K562 (cell line): Measurements from ENCODE around the gene PDE6B. TPM values are rescaled to one million over a fixed set of nuclear protein-coding genes. Genes with fewer than 3 reads are reported as not detected.

Source experiments
- ATAC-seq: fragments of 200-7000 bp; cut with Tn5 transposase; 3 replicates; pipeline ENCODE4 v1.9.1; 2020; ENCODE audit warnings: moderate library complexity
- BruUV-seq: library from RNA; stranded (reverse); fragments of 400-500 nt; replicated peaks from 2 replicates; lab custom pipeline; 2021; lab: Mats Ljungman, UMichigan
- CTCF ChIA-PET: fragments of 300-600 bp; formaldehyde crosslinking; extraction: SDS; loops from one replicate; lab custom pipeline; 2021; ENCODE audit warnings: low intra/inter-chr PET ratio; lab: Yijun Ruan, JAX
- POLR2A ChIA-PET: fragments of 300-600, 350-650 bp; sonication (Branson Sonifier 250); formaldehyde crosslinking; extraction: SDS; loops from one replicate; lab custom pipeline; 2021; ENCODE audit warnings: antibody characterized with exemption, inconsistent platforms; lab: Yijun Ruan, JAX
- DNase-seq, 4 experiments: peaks; one replicate each; pipeline versions ENCODE4 v3.0.0 to v3.0.0-alpha.2; 2011 to 2018; ENCODE audit warnings: low spot score in 3 of 4, mixed read lengths in 3 of 4; ENCODE audit errors: extremely low read depth in 1 of 4
- FAIRE-seq: peaks from 2 replicates; lab custom pipeline; 2011; peaks lifted over from hg19 to GRCh38; lab: Jason Lieb, UNC
- H2AFZ ChIP-seq: 2 replicates; pipeline ENCODE4 v1.6.0; 2011; ENCODE audit warnings: low read depth, low read length, control low read depth, inconsistent platforms
- H3K27ac ChIP-seq: fragments of 200-600 bp; 3 replicates; pipeline ENCODE4 v1.8.0; 2011; ENCODE audit warnings: low read depth, mild to moderate bottlenecking, control low read depth, inconsistent platforms, low read length, moderate library complexity, mixed read lengths; ENCODE audit errors: extremely low read depth
- H3K27me3 ChIP-seq, 2 experiments: fragments of 300-600 bp in 1 of 2; 2 replicates in 1 of 2; 3 replicates in 1 of 2; pipeline versions ENCODE4 v1.6.0 to v1.8.0; 2011; ENCODE audit warnings: inconsistent platforms in 2 of 2, low read length in 2 of 2, mild to moderate bottlenecking in 1 of 2, mixed read lengths in 1 of 2, moderate library complexity in 1 of 2; ENCODE audit not compliant: control insufficient read depth in 2 of 2, insufficient read depth in 2 of 2
- H3K36me3 ChIP-seq: fragments of 300-600 bp; 3 replicates; pipeline ENCODE4 v1.8.0; 2011; ENCODE audit warnings: mild to moderate bottlenecking, low read length, inconsistent platforms; ENCODE audit not compliant: control insufficient read depth, insufficient read depth
- H3K4me1 ChIP-seq, 2 experiments: fragments of 200-600 bp in 1 of 2; replicated peaks in 1 of 2; 2 replicates in 1 of 2; 3 replicates in 1 of 2; pipeline versions ENCODE4 v1.5.1 to v1.8.0; 2011; ENCODE audit warnings: inconsistent platforms in 2 of 2, low read length in 2 of 2, mild to moderate bottlenecking in 1 of 2, mixed read lengths in 1 of 2, moderate library complexity in 1 of 2; ENCODE audit not compliant: control insufficient read depth in 2 of 2, insufficient read depth in 2 of 2
- H3K4me2 ChIP-seq: 2 replicates; pipeline ENCODE4 v1.6.1; 2011; ENCODE audit warnings: low read length, control low read depth, inconsistent platforms, mixed read lengths; ENCODE audit not compliant: insufficient read depth
- H3K4me3 ChIP-seq: fragments of 200-600 bp; sonication (generic), shearing (Covaris generic); 2 replicates; pipeline ENCODE4 v1.5.1; 2016; ENCODE audit warnings: control low read depth, inconsistent platforms
- H3K79me2 ChIP-seq: fragments of 200-600 bp; 3 replicates; pipeline ENCODE4 v1.8.0; 2011; ENCODE audit warnings: low read length, inconsistent platforms; ENCODE audit not compliant: control insufficient read depth, insufficient read depth
- H3K9ac ChIP-seq, 2 experiments: 2 replicates each; pipeline versions ENCODE4 v1.6.0 to v1.6.1; 2011; ENCODE audit warnings: low read depth in 2 of 2, low read length in 2 of 2, control low read depth in 1 of 2, inconsistent platforms in 1 of 2, mild to moderate bottlenecking in 1 of 2, mixed read lengths in 1 of 2; ENCODE audit not compliant: insufficient read depth in 1 of 2
- H3K9me1 ChIP-seq: one replicate; pipeline ENCODE4 v1.6.0; 2011; ENCODE audit warnings: inconsistent platforms, mild to moderate bottlenecking, low read length, moderate library complexity; ENCODE audit not compliant: control insufficient read depth, insufficient read depth
- H3K9me3 ChIP-seq: replicated peaks from 2 replicates; pipeline ENCODE4 v1.5.1; 2011; ENCODE audit warnings: low read depth, low read length, inconsistent platforms; ENCODE audit not compliant: control insufficient read depth, insufficient read depth
- H4K20me1 ChIP-seq: replicated peaks from 2 replicates; pipeline ENCODE4 v1.6.1; 2011; ENCODE audit warnings: low read length, inconsistent platforms, mixed read lengths; ENCODE audit not compliant: control insufficient read depth, insufficient read depth
- BRCA1 ChIP-seq, 2 experiments: fragments of 450-650 bp in 1 of 2; sonication (generic) in 1 of 2; formaldehyde crosslinking in 1 of 2; IDR thresholded peaks; 2 replicates each; pipeline versions ENCODE4 v1.5.0 to v1.6.1; 2017 to 2020; ENCODE audit warnings: mild to moderate bottlenecking in 1 of 2, missing genetic modification reagents in 1 of 2
- CCNT2 ChIP-seq: IDR thresholded peaks from 2 replicates; pipeline ENCODE4 v1.6.1; 2011; ENCODE audit warnings: borderline replicate concordance, low read depth, mild to moderate bottlenecking, moderate library complexity, mixed read lengths, low read length; ENCODE audit not compliant: insufficient read length; ENCODE audit errors: extremely low read depth
- JUND ChIP-seq, 2 experiments: IDR thresholded peaks; 2 replicates in 1 of 2; 3 replicates in 1 of 2; pipeline ENCODE4 v1.6.1; 2011; ENCODE audit warnings: borderline replicate concordance in 2 of 2, low read depth in 2 of 2, low read length in 2 of 2, improper control_type of control experiment in 1 of 2, missing biosample characterization in 1 of 2, missing genetic modification characterization in 1 of 2, missing genetic modification reagents in 1 of 2
- RBM39 ChIP-seq: fragments of 200-400 bp; formaldehyde crosslinking; optimal IDR thresholded peaks from 2 replicates; pipeline ENCODE3; 2018; ENCODE audit warnings: low read depth, low read length
- TAF7 ChIP-seq: fragments of 450-650 bp; IDR thresholded peaks from 2 replicates; pipeline ENCODE4 v1.6.1; 2016; ENCODE audit warnings: missing genetic modification characterization, missing compliant biosample characterization
- ZKSCAN8 ChIP-seq: fragments of 200-800 bp; sonication (Bioruptor generic); IDR thresholded peaks from 2 replicates; pipeline ENCODE4 v1.6.1; 2016; ENCODE audit warnings: missing genetic modification characterization, missing compliant biosample characterization
- ZNF165 ChIP-seq: fragments of 250-450 bp; sonication (Bioruptor Pico); IDR thresholded peaks from 2 replicates; pipeline ENCODE4 v1.4.0; 2020; ENCODE audit warnings: borderline replicate concordance
- ZNF212 ChIP-seq: fragments of 450-650 bp; formaldehyde crosslinking; IDR thresholded peaks from 2 replicates; pipeline ENCODE4 v1.4.0; 2020; ENCODE audit warnings: mild to moderate bottlenecking
- ZNF282 ChIP-seq: sonication (generic); formaldehyde crosslinking; IDR thresholded peaks from 2 replicates; pipeline ENCODE4 v1.8.1; 2023; ENCODE audit warnings: missing genetic modification reagents
- WGBS: fragments of 100-300 bp; shearing (Covaris generic); methylation state at CpG from one replicate; pipeline ENCODE4 v1.1.6; 2016; ENCODE audit warnings: low coverage, mixed read lengths; ENCODE audit not compliant: insufficient coverage; ENCODE audit errors: missing lambda C conversion rate; 5-methylcytosine and 5-hydroxymethylcytosine counted together
- in situ Hi-C: fragments of 300-500 bp; cut with MboI; formaldehyde crosslinking; loops from 4 replicates; pipeline ENCODE4 v1.15.0; 2018; ENCODE audit warnings: inconsistent platforms, mixed read lengths
- intact Hi-C: fragments of 100-400 bp; cut with micrococcal nuclease; formaldehyde crosslinking; loops from 2 replicates; pipeline ENCODE4 v1.14.2; 2022
- polyA plus RNA-seq, 8 experiments: library from polyadenylated mRNA; depleted of rRNA in 4 of 8; stranded (reverse) in 5 of 8; unstranded in 3 of 8; fragments of >200 nt; fragmentation: Nextera tagmentation in 2 of 8; fragmentation: Illumina TruSeq in 1 of 8; extraction: Ambion mirVana in 2 of 8; extraction: Trizol in 1 of 8; gene quantifications; 2 replicates each; pipeline versions ENCODE4 v1.2.1 to v1.2.3, GENCODE V29; 2011 to 2014; ENCODE audit warnings: inconsistent platforms in 1 of 8, missing spikeins in 1 of 8
- total RNA-seq, 7 experiments: library from RNA; depleted of rRNA in 6 of 7; stranded (reverse); fragments of >200 nt in 6 of 7; fragmentation: Illumina TruSeq in 2 of 7; extraction: Trizol in 2 of 7; gene quantifications; 2 replicates each; pipeline versions ENCODE4 v1.2.1 to v1.2.3, GENCODE V29; 2011 to 2021; ENCODE audit warnings: low replicate concordance in 1 of 7
- TF ChIP-seq, protein P1 (sequence below), 2 experiments: fragments of 450-650 bp; conservative IDR thresholded peaks; 2 replicates each; pipeline ENCODE4 v1.6.1; 2017; ENCODE audit warnings: mild to moderate bottlenecking in 2 of 2, moderate library complexity in 2 of 2

The PDE6B gene
- total and polyA plus RNA-seq, 9 of the 15 experiments (the other 6 are each of a cell fraction or from before 2014, with no cell fraction given): 0.04 TPM; not detected in 8

GRCh38 chr4:578451-579443 is 46.6 kb upstream of the PDE6B start:
- peaks cover 0 to 18% of the 10 kb centered on the region in 2 experiments; a peak in 2 of 5 replicates for H3K4me1 ChIP-seq
- WGBS: 2% methylated on average over 32 of the region's 32 CpGs
- no peak overlapping the region for H3K4me2 ChIP-seq
- H3K27ac ChIP-seq: no peak overlapping the region
- intact Hi-C loops (no loop called here), in situ Hi-C loops (no loop called here)
- no peak overlapping the region for H2AFZ ChIP-seq
- H4K20me1 ChIP-seq: no peaks in the 10 kb centered on the region
- ChIA-PET POLR2A (interaction anchor here (0.7 kb wide), 1 partner anchor 132 kb away, joined by 3 read pairs; no protein-coding TSS in a partner anchor), CTCF (no interaction called here)
- H3K9me1 ChIP-seq: no peaks in the 10 kb centered on the region
- peaks cover 5 to 21% of the 10 kb centered on the region in 2 experiments; a peak in 3 of 5 replicates for H3K27me3 ChIP-seq
- ATAC-seq (no peak), DNase-seq (no peak), FAIRE-seq (no peak)
- no TSS peak for BruUV-seq
- no peaks in the 10 kb centered on the region for H3K79me2 ChIP-seq
- H3K4me3 ChIP-seq: no peak overlapping the region
- TF ChIP-seq ZNF165 (CRISPR knock-in tag) (no peak), JUND (IDR thresholded peaks at IDR 0.05; ENCODE audit: borderline replicate concordance, low read depth, low read length) (no peak), JUND (tag; IDR thresholded peaks at IDR 0.05; ENCODE audit: borderline replicate concordance, low read depth, low read length) (no peak), RBM39 (no peak), BRCA1 (IDR thresholded peaks at IDR 0.05) (no peak), BRCA1 (CRISPR knock-in tag; IDR thresholded peaks at IDR 0.05) (no peak), CCNT2 (no peak), ZKSCAN8 (CRISPR knock-in tag) (no peak), TAF7 (tag) (no peak), ZNF282 (CRISPR knock-in tag) (no peak), ZNF212 (CRISPR knock-in tag) (no peak)
- TF ChIP-seq, protein P1, sequence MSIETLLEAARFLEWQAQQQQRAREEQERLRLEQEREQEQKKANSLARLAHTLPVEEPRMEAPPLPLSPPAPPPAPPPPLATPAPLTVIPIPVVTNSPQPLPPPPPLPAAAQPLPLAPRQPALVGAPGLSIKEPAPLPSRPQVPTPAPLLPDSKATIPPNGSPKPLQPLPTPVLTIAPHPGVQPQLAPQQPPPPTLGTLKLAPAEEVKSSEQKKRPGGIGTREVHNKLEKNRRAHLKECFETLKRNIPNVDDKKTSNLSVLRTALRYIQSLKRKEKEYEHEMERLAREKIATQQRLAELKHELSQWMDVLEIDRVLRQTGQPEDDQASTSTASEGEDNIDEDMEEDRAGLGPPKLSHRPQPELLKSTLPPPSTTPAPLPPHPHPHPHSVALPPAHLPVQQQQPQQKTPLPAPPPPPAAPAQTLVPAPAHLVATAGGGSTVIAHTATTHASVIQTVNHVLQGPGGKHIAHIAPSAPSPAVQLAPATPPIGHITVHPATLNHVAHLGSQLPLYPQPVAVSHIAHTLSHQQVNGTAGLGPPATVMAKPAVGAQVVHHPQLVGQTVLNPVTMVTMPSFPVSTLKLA (conservative IDR thresholded peaks at IDR 0.05): no peak
- no peaks in the 10 kb centered on the region for H3K36me3 ChIP-seq
- H3K9me3 ChIP-seq: no peaks in the 10 kb centered on the region
- no peak overlapping the region for H3K9ac ChIP-seq
